RWPE1 (cell line): ENCODE data around the gene CEP350.

Source experiments
- CTCF ChIA-PET: fragments of 350-600 bp; sonication (Branson Sonifier 250); formaldehyde crosslinking; extraction: SDS; loops from one replicate; lab custom pipeline; 2021; lab: Yijun Ruan, JAX
- POLR2A ChIA-PET: fragments of 400-600 bp; formaldehyde crosslinking; extraction: SDS; loops from one replicate; lab custom pipeline; 2020; ENCODE audit warnings: antibody characterized with exemption; ENCODE audit not compliant: low non-redundant PET; lab: Yijun Ruan, JAX
- DNase-seq: peaks from one replicate; pipeline ENCODE4 v3.0.0; 2012; ENCODE audit warnings: low spot score
- H3K27ac ChIP-seq: fragments of 450-650 bp; 2 replicates; pipeline ENCODE4 v1.5.1; 2017
- CTCF ChIP-seq: fragments of 450-650 bp; conservative IDR thresholded peaks from 2 replicates; pipeline ENCODE4 v1.5.1; 2017; ENCODE audit warnings: low read depth, mild to moderate bottlenecking

CEP350 gene

GRCh38 chr1:179978199-179979079, 23.8 kb downstream of the CEP350 start:
- no peak for DNase-seq
- POLR2A ChIA-PET, result no interaction called here
- CTCF ChIA-PET, result interaction anchor here (0.6 kb wide), 2 partner anchors 99 to 168 kb away, joined by 3 read pairs; no protein-coding TSS in a partner anchor
- no peak for TF ChIP-seq CTCF
- H3K27ac ChIP-seq, result no peak overlapping the region

DNA sequence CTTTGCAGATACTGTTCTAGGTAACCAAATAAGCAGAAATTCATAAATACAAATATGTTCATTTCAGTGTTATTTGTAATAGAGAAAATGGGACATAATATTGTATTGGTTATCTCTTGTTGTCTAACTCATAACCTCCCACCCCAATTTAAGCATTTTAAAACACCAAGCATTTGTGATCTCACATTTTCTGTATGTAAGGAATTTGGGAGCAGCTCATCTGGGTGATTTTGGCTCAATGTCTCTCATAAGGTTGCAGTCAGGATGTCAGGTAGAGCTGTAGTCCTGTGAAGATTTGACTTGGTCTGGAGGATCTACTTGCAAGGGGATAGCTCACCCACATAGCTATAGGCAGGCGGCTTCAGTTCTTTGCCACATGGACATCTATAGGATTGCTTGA, 29.5 kb downstream of the CEP350 start:
- DNase-seq, result no peak
- POLR2A ChIA-PET, result no interaction called here
- CTCF ChIA-PET, result no interaction called here

GRCh38 chr1:179984942-179985341, 30.3 kb downstream of the CEP350 start:
- ChIA-PET CTCF (no interaction called here), POLR2A (interaction anchor here (0.6 kb wide), 1 partner anchor 65 kb away, joined by 4 read pairs; no protein-coding TSS in a partner anchor)
- no peak for TF ChIP-seq CTCF
- H3K27ac ChIP-seq, result no peak overlapping the region
- no peak for DNase-seq

More for the DNA sequence above, 29.5 kb downstream of the CEP350 start:
- TF ChIP-seq CTCF, result no peak
- no peak overlapping the region for H3K27ac ChIP-seq

- DNase-seq, result no peak
- TF ChIP-seq CTCF, result no peak
- no peak overlapping the region for H3K27ac ChIP-seq
- CTCF ChIA-PET, result interaction anchor here (0.5 kb wide), 1 partner anchor 55 kb away, joined by 3 read pairs; no protein-coding TSS in a partner anchor
- POLR2A ChIA-PET, result no interaction called here
These were observed 36.2 kb downstream of the CEP350 start for GRCh38 chr1:179990847-179991246.

GRCh38 chr1:179995576-179995975, 41.0 kb downstream of the CEP350 start:
- TF ChIP-seq CTCF, result no peak
- CTCF ChIA-PET, result no interaction called here
- DNase-seq, result no peak
- POLR2A ChIA-PET, result interaction anchor here (1.1 kb wide), 1 partner anchor 94 kb away, joined by 8 read pairs; no protein-coding TSS in a partner anchor
- no peak overlapping the region for H3K27ac ChIP-seq

DNA sequence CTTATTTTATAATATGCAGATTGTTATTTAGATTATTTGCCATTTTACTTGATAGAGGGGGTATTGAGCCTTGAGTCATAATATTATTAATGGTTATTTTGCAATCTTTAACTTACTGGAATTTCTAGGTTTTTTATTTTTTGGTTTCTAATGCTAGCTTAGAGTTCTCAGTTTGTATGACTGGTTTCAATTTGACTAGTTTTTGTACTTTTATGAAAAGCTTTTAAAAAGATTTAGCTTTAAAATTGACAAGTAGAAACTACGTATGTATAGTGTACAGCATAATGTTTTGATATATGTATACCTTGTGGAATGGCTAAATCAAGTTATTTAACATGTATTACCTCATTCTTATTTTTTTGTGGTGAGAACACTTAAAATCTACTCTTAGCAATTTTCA, 41.5 kb downstream of the CEP350 start:
- ChIA-PET POLR2A (interaction anchor here (1.1 kb wide), 1 partner anchor 94 kb away, joined by 8 read pairs; no protein-coding TSS in a partner anchor), CTCF (no interaction called here)
- TF ChIP-seq CTCF, result no peak
- no peak for DNase-seq
- no peak overlapping the region for H3K27ac ChIP-seq
